Dermis blood vessel endothelial cell (primary cell): Measurements from ENCODE around the gene ZNF443. TPM values are rescaled to one million over a fixed set of nuclear protein-coding genes. Genes with fewer than 3 reads are reported as not detected.
"Not testable (repeated sequence)": the region's sequence is repeated elsewhere in the genome, so short reads cannot be mapped to it uniquely, and the experiment has no call there.

Source experiments
- DNase-seq: peaks from one replicate; pipeline ENCODE4 v3.0.0; 2010
- total RNA-seq: library from RNA; depleted of rRNA; stranded (reverse); fragments of >200 nt; gene quantifications from 2 replicates; pipeline ENCODE4 v1.2.3, GENCODE V29; 2014

ZNF443 gene
- total RNA-seq, 1 donor from 2014 or later: 9.5 TPM

- no peak for DNase-seq
Measured at GRCh38 chr19:12411893-12412292, 28.9 kb downstream of the ZNF443 start.

- peak; percentile 99 for DNase-seq
Measured at GRCh38 chr19:12400633-12401502, 40.0 kb downstream of the ZNF443 start, which contains the start of gene ZNF799. Gene ZNF799 (minus strand): TSS chr19:12401271. CDS start chr19:12401070, 201 bp downstream.

- DNase-seq: peak; percentile 35
Measured at GRCh38 chr19:12399901-12400632, 40.8 kb downstream of the ZNF443 start.

- not testable (repeated sequence) for DNase-seq
Measured at GRCh38 chr19:12391148-12391547, 49.7 kb downstream of the ZNF443 start.

- DNase-seq: not testable (repeated sequence)
Measured at GRCh38 chr19:12386365-12386764, 54.5 kb downstream of the ZNF443 start.

GRCh38 chr19:12380444-12380737 lies 60.4 kb downstream of the ZNF443 start:
- DNase-seq: no peak

- DNase-seq: no peak
Measured at GRCh38 chr19:12379732-12380443, 60.9 kb downstream of the ZNF443 start.

Other genes with a start within 250 kb of the ZNF443 start
- gene ZNF44, start 146.1 kb downstream of the ZNF443 start, total RNA-seq: 6.9 and 8.8 TPM in 2 replicates
- 2.2 TPM in 2 replicates for gene ZNF563, start 107.4 kb downstream of the ZNF443 start, total RNA-seq
- gene ZNF442, start 75.3 kb downstream of the ZNF443 start, total RNA-seq: 2.7 and 4.3 TPM in 2 replicates
- 6.1 and 12.1 TPM in 2 replicates for gene ZNF799, start 39.8 kb downstream of the ZNF443 start, total RNA-seq
- gene ZNF709, start 43.8 kb upstream of the ZNF443 start, total RNA-seq: 3.5 and 5.8 TPM in 2 replicates
- 8.4 and 13.3 TPM in 2 replicates for gene ZNF564, start 110.5 kb upstream of the ZNF443 start, total RNA-seq
- 10.2 and 13.1 TPM in 2 replicates for gene ZNF490, start 169.8 kb upstream of the ZNF443 start, total RNA-seq
- gene ZNF791, start 169.9 kb upstream of the ZNF443 start, total RNA-seq: 17.9 and 21.3 TPM in 2 replicates
- gene MAN2B1, start 225.7 kb upstream of the ZNF443 start, total RNA-seq: 59.7 and 66.4 TPM in 2 replicates
- gene WDR83, start 225.8 kb upstream of the ZNF443 start, total RNA-seq: 6.3 and 8.3 TPM in 2 replicates
- 52.9 and 53.0 TPM in 2 replicates for gene DHPS, start 240.9 kb upstream of the ZNF443 start, total RNA-seq
- not detected in 2 replicates for gene GNG14, start 247.0 kb upstream of the ZNF443 start, total RNA-seq